Daoy (cell line): ENCODE measurements around the gene DSG3. TPM values are rescaled to one million over a fixed set of nuclear protein-coding genes. Genes with fewer than 3 reads are reported as not detected.
A peak's percentile ranks its signal among the peaks of the same experiment; 100 is the strongest.

Experiments used
- DNase-seq: peaks from one replicate; pipeline ENCODE4 v3.0.0-alpha.2; 2015; ENCODE audit warnings: low read depth
- total RNA-seq: library from RNA; depleted of rRNA; stranded (reverse); fragments of >200 nt; shearing (Covaris generic); gene quantifications from 2 replicates; pipeline ENCODE4 v1.2.3, GENCODE V29; 2014

DSG3 gene
- total RNA-seq, 1 experiment from 2014 or later, result not detected

DNA sequence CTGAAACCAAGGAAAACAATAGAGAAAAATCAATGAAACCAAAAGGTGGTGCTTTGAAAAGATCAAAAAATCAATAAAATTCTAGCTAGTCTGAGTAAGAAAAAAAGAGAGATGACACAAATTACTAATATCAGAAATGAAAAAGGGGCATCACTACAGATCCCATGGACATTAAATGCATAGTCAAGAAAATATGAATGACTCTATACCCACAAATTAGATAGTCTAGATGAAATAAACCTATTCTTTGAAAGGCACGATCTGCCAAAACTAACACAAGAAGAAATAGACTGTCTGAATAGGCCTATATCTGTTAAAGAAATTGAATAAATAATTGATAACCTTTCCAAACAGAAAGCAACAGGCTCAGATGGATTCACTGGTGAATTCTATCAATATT, 15.2 kb upstream of the DSG3 start:
- no peak for DNase-seq

- DNase-seq, result no peak
These were observed 10.7 kb upstream of the DSG3 start for GRCh38 chr18:31436825-31437224.

- no peak for DNase-seq
These were observed 9.1 kb upstream of the DSG3 start for GRCh38 chr18:31438402-31438801.

GRCh38 chr18:31439807-31440325, 7.7 kb upstream of the DSG3 start:
- no peak for DNase-seq

DNA sequence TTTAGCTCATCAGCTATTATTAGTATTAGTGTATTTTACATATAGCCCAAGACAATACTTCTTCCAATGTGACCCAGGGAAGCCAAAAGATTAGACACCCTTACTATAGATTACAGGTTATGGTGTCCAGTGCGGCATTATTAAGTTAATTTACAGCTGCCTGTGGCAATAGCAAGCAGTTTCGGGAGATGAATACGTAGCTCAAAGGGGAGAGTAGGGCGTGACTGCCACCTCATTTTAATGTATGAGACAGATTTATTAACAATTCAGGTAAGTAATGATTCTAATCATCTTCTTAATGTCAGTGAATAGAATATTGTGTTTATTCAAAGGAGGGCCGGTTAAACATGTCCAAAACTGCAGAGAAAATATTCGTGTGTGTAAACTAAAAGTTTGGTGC, 6.8 kb upstream of the DSG3 start:
- no peak for DNase-seq

DNA sequence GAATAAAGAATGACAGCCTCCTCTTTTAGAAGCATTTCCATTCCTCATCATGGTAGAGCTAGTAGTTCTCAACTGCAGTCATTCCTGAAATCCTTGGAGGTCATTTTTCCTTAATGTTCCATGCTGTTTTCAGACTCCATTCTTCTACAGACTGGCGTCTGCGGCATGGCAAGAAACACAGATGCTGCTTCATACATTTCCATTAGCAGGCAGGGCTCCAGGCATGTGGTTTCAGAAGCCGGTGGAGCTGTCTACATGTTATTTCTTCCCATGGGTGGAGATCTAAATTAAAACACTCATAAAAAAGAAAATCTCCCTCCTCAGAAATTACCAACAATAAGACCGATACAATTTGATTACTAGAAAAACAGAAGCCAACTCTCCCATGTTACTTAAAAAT, 6.0 kb upstream of the DSG3 start:
- no peak for DNase-seq

DNA sequence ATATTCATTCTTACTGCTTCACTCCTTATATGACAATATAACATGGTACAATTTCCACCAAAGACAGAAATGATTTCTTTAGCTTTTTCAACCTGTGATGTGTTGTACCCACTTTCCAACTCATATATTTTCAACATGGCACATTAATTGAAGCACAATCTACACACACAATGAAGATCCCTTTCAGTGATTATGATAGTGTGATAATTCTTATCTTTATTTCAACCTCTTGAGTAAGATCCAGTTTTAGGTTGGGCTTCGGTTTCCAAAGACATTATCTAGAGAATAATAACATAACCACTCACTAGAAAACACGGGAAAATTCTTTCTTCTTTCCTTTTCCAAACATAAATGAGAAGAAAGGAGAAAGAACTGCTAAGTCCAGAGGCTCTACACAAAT, 3.4 kb upstream of the DSG3 start:
- no peak for DNase-seq

DNA sequence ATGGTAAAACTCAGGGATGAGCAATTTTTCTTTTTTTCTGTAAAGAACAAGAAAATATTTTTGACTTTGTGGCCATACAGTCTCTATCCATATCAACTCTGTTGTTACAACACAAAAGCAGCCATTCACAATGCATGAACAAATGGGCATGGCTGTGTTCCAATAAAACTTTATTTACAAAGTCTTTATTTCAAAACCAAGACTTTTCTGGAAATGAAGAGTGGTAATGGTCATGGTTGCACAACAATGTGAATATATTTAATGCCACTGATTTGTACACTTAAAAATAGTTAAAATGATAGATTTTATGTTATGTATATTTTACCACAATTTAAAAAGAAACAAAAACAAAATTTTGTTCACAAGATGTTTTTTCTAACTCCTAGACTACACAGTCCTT, 1.6 kb upstream of the DSG3 start:
- no peak for DNase-seq

DNA sequence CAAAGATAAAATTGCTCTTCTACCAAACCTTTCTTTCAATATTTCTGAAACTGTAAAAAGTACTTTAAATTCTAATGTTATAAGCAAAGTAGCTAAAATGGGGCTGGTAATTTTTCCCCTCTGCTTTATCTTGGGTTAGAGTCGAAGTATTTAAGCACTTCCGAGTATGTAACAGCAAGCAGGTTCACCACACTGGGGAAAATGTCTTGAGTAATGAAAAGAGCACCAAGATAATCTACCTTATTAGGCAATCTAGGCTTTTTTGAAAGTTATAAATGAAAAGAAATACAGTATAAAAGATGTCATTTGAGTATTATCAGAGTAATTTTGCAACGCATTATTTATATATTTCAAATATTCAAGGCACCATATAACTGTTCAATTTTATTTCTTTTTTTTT, 687 bp upstream of the DSG3 start:
- DNase-seq, result no peak

GRCh38 chr18:31450409-31450808, 2.9 kb downstream of the DSG3 start:
- no peak for DNase-seq

DNA sequence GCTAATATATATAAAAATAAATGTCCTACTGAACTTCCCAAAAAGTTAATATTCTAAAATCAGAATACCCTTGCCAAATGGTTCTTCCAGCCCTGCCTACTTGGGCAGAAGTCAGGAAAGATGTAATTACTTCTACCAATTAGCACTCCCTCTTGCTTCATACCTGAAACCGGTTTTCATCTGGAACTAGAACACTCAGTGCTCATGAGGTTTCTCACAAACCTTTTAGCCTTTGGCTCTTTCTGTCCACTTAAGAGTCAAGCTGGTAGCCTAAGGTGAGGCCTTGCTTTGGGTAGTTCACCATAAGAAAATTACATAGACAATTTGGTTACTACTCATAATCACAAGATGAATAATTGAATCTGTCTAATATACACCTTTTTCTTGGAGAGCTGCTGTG, 4.1 kb downstream of the DSG3 start:
- no peak for DNase-seq

DNA sequence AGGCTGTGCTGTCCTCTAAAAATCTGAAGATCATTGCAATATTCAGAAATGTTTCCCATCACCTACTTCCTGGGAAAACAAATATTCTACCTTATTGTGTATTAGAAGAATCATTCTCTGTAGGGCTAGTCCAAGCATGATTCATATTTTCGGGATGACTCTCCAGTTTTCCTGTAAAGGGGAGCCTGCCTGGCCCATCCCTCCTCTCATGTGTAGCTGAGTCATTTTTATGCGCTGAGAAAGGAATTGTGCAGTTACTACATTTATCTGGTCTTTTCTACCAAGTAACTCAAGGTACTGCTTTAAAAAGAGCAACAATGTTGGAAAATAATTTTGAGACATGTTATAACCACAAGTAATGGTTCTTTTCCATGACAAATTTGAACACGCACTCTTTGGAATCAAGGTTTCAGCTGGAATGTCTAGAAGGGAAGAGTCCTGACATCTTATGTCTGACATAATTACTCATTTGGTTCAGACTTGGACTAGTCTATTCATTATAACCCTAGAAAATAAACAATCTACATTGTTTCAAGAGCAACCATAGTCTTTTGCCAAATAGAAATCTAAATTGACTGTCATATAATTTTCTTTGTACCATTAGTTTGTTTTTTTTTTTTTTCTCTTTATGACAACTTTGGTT, 6.6 kb downstream of the DSG3 start:
- DNase-seq, result peak; percentile 69

- no peak for DNase-seq
These were observed 22.1 kb downstream of the DSG3 start for GRCh38 chr18:31469629-31470028.

GRCh38 chr18:31478688-31479087, 31.1 kb downstream of the DSG3 start:
- DNase-seq, result no peak

DNA sequence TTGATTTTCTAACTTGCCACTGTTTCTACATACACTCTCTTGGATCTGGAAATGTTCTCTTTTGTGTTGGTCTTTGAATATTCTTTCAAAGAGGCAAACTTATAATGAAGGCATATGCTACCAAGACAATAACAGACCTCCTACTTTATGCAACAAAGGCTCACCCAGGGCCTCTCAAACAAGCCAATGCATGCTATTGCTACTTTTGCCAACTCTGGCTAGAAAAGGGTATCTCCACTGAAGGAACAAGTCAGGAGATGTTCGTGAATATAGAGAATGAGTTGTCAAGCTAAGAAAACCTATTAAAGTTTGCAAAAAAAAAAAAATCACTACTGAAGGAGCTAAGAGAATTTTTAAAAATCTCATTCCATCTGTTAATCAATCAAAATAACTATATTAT, 34.5 kb downstream of the DSG3 start:
- no peak for DNase-seq

DNA sequence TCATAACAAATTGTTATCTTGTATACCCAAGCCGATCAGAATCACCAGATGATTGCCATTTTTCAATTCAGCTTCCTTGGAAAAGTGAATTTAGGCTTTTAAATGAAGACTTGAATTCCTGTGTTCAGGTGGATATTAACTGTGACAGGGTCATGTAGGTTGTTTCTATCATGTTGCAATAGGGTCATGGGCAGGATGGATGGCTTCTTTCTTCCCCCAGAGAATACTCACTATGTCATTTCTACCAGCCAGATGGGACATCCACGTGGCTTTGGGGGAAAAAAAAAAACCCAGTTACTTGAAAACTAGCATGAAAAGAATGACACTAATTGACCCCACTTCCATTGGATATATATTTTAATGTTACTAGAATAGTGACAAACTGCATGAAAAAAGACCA, 35.9 kb downstream of the DSG3 start:
- no peak for DNase-seq

DNA sequence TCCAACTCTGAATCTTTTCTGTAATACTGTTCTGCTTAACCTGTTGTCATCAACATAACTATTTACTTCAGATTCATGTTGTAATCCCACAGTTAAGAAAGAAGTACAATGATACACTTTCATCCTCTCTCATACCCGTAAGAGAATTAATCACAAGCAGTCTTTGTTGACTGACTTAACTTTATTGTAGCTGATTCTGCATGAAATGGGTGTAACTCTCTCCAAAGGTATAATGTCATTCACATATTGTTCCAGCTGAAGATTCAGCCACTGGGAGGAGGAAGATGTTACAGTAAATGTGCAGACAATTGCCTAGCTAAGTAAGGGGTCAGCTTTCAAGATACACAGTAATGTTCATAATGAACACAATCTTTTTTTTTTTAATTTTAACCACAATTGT, 36.9 kb downstream of the DSG3 start:
- DNase-seq, result no peak

DNA sequence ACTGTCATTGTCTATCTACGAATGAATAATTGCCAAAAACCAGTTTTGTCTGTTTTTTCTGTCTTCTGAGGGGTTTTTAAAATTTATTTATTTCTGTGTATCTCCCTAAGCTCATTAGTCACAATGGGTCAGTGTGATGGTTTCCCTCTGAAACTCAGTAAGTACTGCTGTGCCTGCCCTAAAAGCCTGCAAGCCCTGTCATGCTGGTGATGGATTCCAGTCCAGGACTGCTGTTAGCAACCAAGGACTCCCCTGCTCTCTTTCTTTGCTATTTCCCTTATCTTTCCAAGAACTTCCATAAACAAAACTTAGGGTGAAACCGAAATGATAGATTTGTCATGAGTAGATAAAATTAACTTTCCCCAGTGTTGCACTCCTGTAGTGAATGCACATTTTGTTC, 38.6 kb downstream of the DSG3 start:
- no peak for DNase-seq

GRCh38 chr18:31487246-31488015, 39.9 kb downstream of the DSG3 start:
- DNase-seq, result peak; percentile 88

DNA sequence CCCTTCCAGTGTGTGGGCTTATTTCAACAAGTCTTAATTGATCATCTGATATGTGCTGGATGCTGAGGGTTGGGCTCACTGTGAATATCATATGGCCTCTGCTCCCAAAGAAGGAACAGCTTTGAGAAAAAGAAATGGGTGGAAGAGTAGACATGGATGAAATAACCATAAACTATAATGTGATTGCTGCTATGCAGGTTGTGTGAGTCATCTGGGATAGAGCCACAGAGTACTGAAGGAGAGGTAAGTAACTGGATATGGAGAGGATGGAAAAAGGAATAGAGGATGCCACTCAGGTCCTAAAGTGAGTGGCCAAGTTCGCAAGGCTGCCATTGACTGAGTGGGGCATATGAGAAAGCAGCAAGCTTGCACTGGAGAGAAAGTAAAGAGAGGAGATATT, 41.8 kb downstream of the DSG3 start:
- no peak for DNase-seq

DNA sequence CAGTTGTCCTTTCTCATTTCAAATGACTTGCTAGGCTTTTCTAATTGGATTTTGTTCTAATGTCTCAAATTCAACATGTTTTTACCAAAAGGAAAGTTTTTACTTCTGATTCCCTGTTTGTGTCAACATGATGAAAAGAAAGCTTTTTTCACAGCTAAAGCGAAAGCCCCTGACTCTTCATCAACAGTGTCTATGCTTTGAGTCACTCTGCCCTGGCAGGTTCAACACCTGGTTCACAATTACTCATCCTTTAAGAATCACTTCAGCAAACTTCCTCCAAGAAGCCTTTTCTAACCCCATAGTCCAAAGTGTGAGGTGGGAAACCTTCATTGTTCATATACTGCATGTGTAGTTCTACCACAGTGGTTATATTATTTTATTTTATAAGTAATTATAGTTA, 42.8 kb downstream of the DSG3 start:
- peak; percentile 33 for DNase-seq

- no peak for DNase-seq
These were observed 43.3 kb downstream of the DSG3 start for GRCh38 chr18:31490833-31491232.

DNA sequence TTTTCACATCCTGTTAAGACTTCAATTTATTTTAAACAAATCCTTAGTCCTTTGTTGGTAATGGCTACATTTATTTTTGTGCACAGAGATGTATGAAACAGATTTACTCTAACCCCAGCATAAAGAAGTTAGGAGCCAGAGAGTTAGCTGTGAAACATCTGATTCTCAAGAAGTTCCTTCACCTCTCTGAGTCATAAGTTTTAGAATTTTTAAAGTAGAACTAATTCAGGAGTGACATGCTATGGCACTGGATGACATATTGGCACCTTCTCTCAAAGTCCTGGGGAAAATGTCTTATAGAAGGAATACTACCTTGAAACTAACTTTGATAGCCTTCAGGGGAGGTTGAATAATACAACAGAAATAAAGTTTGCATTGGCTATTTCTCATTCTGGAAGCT, 44.0 kb downstream of the DSG3 start:
- DNase-seq, result no peak

DNA sequence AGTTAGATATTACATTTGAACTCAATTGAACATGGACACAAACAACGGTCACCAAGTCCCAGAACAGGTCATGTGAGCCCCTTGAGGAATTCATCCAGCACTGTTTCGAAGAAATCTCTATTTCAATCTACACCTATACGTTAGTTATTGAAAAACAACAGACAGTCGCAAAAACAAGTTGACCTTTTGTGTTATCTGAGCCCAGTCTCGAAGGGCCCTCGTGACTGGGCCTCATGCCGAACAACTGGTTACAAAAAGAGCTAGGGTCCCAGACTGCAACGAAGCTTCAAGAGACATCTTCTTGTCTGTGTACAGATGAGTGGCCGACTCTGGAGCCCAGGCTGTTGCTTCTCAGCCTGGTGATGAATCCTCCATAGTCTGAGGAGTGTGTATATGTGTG, 45.1 kb downstream of the DSG3 start:
- no peak for DNase-seq
